HEK293 (cell line): ENCODE results near the gene ENTREP3.

Experiments used
- KLF9 ChIP-seq: fragments of 450-650 bp; formaldehyde crosslinking; IDR thresholded peaks from 2 replicates; pipeline ENCODE4 v1.5.1; 2016; ENCODE audit warnings: missing biosample characterization, missing genetic modification characterization, low read depth
- SCRT2 ChIP-seq: fragments of 450-650 bp; formaldehyde crosslinking; IDR thresholded peaks from 2 replicates; pipeline ENCODE4 v1.5.1; 2016; ENCODE audit warnings: missing biosample characterization, missing genetic modification characterization
- SP3 ChIP-seq: fragments of 450-650 bp; formaldehyde crosslinking; IDR thresholded peaks from 2 replicates; pipeline ENCODE4 v1.5.1; 2016; ENCODE audit warnings: missing biosample characterization, missing genetic modification characterization
- ZBTB44 ChIP-seq: fragments of 450-650 bp; IDR thresholded peaks from 2 replicates; pipeline ENCODE4 v1.5.1; 2018; ENCODE audit warnings: missing biosample characterization, mild to moderate bottlenecking, missing genetic modification characterization
- ZBTB49 ChIP-seq: fragments of 450-650 bp; formaldehyde crosslinking; IDR thresholded peaks from 2 replicates; pipeline ENCODE4 v1.5.1; 2016; ENCODE audit warnings: missing biosample characterization, missing genetic modification characterization, low read depth
- ZBTB7A ChIP-seq: fragments of 450-650 bp; formaldehyde crosslinking; IDR thresholded peaks from 2 replicates; pipeline ENCODE4 v1.5.1; 2016; ENCODE audit warnings: low read depth, missing biosample characterization, missing genetic modification characterization
- ZNF114 ChIP-seq: fragments of 450-650 bp; formaldehyde crosslinking; IDR thresholded peaks from 2 replicates; pipeline ENCODE4 v1.5.0; 2017; ENCODE audit warnings: missing biosample characterization, missing genetic modification characterization
- ZNF133 ChIP-seq: fragments of 450-650 bp; formaldehyde crosslinking; IDR thresholded peaks from 2 replicates; pipeline ENCODE4 v1.5.1; 2016; ENCODE audit warnings: missing biosample characterization, missing genetic modification characterization
- ZNF211 ChIP-seq: fragments of 450-650 bp; formaldehyde crosslinking; IDR thresholded peaks from 2 replicates; pipeline ENCODE4 v1.5.1; 2016; ENCODE audit warnings: low read depth, missing biosample characterization, missing genetic modification characterization
- ZNF239 ChIP-seq: fragments of 450-650 bp; formaldehyde crosslinking; IDR thresholded peaks from 2 replicates; pipeline ENCODE4 v1.5.1; 2016; ENCODE audit warnings: missing biosample characterization, missing genetic modification characterization
- ZNF274 ChIP-seq, 2 experiments: fragments of 200-500 bp in 1 of 2; fragments of 450-650 bp in 1 of 2; sonication (Bioruptor generic) in 1 of 2; formaldehyde crosslinking in 1 of 2; IDR thresholded peaks; 2 replicates each; pipeline versions ENCODE4 v1.5.1 to v1.6.1; 2014 to 2016; ENCODE audit warnings: borderline replicate concordance in 1 of 2, inconsistent platforms in 1 of 2, low read length in 1 of 2, missing biosample characterization in 1 of 2, missing genetic modification characterization in 1 of 2
- ZNF335 ChIP-seq: fragments of 450-650 bp; formaldehyde crosslinking; conservative IDR thresholded peaks from 2 replicates; pipeline ENCODE4 v1.5.1; 2016; ENCODE audit warnings: missing biosample characterization, missing genetic modification characterization
- ZNF423 ChIP-seq: fragments of 450-650 bp; formaldehyde crosslinking; IDR thresholded peaks from 2 replicates; pipeline ENCODE4 v1.5.1; 2016; ENCODE audit warnings: missing biosample characterization, missing genetic modification characterization
- ZNF433 ChIP-seq: fragments of 450-650 bp; formaldehyde crosslinking; IDR thresholded peaks from 2 replicates; pipeline ENCODE4 v1.5.1; 2016; ENCODE audit warnings: missing biosample characterization, missing genetic modification characterization, low read depth
- ZNF610 ChIP-seq: fragments of 450-650 bp; formaldehyde crosslinking; IDR thresholded peaks from 2 replicates; pipeline ENCODE4 v1.5.1; 2016; ENCODE audit warnings: missing biosample characterization, missing genetic modification characterization, borderline replicate concordance
- ZNF626 ChIP-seq: fragments of 450-650 bp; sonication (Bioruptor Pico); formaldehyde crosslinking; IDR thresholded peaks from 2 replicates; pipeline ENCODE4 v1.5.1; 2018; ENCODE audit warnings: missing biosample characterization, missing genetic modification characterization, inconsistent platforms
- ZNF654 ChIP-seq: fragments of 450-650 bp; formaldehyde crosslinking; IDR thresholded peaks from 2 replicates; pipeline ENCODE4 v1.5.1; 2016; ENCODE audit warnings: low read depth, missing biosample characterization, missing genetic modification characterization
- ZNF692 ChIP-seq: fragments of 450-650 bp; formaldehyde crosslinking; IDR thresholded peaks from 2 replicates; pipeline ENCODE4 v1.5.1; 2016; ENCODE audit warnings: missing biosample characterization, missing genetic modification characterization
- ZNF785 ChIP-seq: fragments of 450-650 bp; formaldehyde crosslinking; IDR thresholded peaks from 2 replicates; pipeline ENCODE4 v1.5.1; 2016; ENCODE audit warnings: missing biosample characterization, missing genetic modification characterization
- ZNF843 ChIP-seq: fragments of 450-650 bp; formaldehyde crosslinking; IDR thresholded peaks from 2 replicates; pipeline ENCODE4 v1.5.1; 2016; ENCODE audit warnings: missing biosample characterization, missing genetic modification characterization
- TF ChIP-seq, protein P1 (sequence below): fragments of 450-650 bp; formaldehyde crosslinking; IDR thresholded peaks from 2 replicates; pipeline ENCODE4 v1.5.1; 2016; ENCODE audit warnings: missing biosample characterization, missing genetic modification characterization
- TF ChIP-seq, protein P2 (sequence below): fragments of 450-650 bp; formaldehyde crosslinking; conservative IDR thresholded peaks from 2 replicates; pipeline ENCODE4 v1.5.1; 2016; ENCODE audit warnings: low read depth, missing biosample characterization, missing genetic modification characterization
- TF ChIP-seq, protein P3 (sequence below): fragments of 450-650 bp; formaldehyde crosslinking; IDR thresholded peaks from 2 replicates; pipeline ENCODE4 v1.5.1; 2016; ENCODE audit warnings: missing biosample characterization, missing genetic modification characterization
- TF ChIP-seq, protein P4 (sequence below): fragments of 450-650 bp; formaldehyde crosslinking; IDR thresholded peaks from 2 replicates; pipeline ENCODE4 v1.5.1; 2017; ENCODE audit warnings: missing biosample characterization, missing genetic modification characterization

ENTREP3 gene

GRCh38 chr1:155255243-155256007, at the start of gene ENTREP3 (continued):
- TF ChIP-seq ZBTB49 (tag by site-specific recombination) (no peak), ZNF654 (tag by site-specific recombination) (no peak), ZNF692 (peak; percentile 77), ZNF423 (tag by site-specific recombination) (no peak), ZNF335 (peak; percentile 77), SCRT2 (tag by site-specific recombination) (no peak), ZNF610 (tag by site-specific recombination) (peak; percentile 93), ZNF274 (IDR thresholded peaks at IDR 0.05; ENCODE audit: low read length) (no peak), ZNF274 (tag by site-specific recombination; IDR thresholded peaks at IDR 0.05; ENCODE audit: borderline replicate concordance) (no peak), ZNF626 (tag by site-specific recombination) (no peak), ZBTB44 (tag by site-specific recombination) (no peak), ZNF114 (tag by site-specific recombination) (no peak), ZNF433 (tag by site-specific recombination) (no peak), SP3 (tag by site-specific recombination) (peak; percentile 88), ZNF239 (tag by site-specific recombination) (no peak), ZNF843 (tag by site-specific recombination) (no peak), ZNF133 (tag by site-specific recombination) (no peak), ZNF211 (no peak), ZBTB7A (peak; percentile 89), ZNF785 (tag by site-specific recombination) (0 out of 2 replicates have a peak, but pooled peaks have one; percentile 66), KLF9 (peak; percentile 41)
- TF ChIP-seq, protein P1, sequence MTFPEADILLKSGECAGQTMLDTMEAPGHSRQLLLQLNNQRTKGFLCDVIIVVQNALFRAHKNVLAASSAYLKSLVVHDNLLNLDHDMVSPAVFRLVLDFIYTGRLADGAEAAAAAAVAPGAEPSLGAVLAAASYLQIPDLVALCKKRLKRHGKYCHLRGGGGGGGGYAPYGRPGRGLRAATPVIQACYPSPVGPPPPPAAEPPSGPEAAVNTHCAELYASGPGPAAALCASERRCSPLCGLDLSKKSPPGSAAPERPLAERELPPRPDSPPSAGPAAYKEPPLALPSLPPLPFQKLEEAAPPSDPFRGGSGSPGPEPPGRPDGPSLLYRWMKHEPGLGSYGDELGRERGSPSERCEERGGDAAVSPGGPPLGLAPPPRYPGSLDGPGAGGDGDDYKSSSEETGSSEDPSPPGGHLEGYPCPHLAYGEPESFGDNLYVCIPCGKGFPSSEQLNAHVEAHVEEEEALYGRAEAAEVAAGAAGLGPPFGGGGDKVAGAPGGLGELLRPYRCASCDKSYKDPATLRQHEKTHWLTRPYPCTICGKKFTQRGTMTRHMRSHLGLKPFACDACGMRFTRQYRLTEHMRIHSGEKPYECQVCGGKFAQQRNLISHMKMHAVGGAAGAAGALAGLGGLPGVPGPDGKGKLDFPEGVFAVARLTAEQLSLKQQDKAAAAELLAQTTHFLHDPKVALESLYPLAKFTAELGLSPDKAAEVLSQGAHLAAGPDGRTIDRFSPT (tag by site-specific recombination): no peak
- TF ChIP-seq, protein P2, sequence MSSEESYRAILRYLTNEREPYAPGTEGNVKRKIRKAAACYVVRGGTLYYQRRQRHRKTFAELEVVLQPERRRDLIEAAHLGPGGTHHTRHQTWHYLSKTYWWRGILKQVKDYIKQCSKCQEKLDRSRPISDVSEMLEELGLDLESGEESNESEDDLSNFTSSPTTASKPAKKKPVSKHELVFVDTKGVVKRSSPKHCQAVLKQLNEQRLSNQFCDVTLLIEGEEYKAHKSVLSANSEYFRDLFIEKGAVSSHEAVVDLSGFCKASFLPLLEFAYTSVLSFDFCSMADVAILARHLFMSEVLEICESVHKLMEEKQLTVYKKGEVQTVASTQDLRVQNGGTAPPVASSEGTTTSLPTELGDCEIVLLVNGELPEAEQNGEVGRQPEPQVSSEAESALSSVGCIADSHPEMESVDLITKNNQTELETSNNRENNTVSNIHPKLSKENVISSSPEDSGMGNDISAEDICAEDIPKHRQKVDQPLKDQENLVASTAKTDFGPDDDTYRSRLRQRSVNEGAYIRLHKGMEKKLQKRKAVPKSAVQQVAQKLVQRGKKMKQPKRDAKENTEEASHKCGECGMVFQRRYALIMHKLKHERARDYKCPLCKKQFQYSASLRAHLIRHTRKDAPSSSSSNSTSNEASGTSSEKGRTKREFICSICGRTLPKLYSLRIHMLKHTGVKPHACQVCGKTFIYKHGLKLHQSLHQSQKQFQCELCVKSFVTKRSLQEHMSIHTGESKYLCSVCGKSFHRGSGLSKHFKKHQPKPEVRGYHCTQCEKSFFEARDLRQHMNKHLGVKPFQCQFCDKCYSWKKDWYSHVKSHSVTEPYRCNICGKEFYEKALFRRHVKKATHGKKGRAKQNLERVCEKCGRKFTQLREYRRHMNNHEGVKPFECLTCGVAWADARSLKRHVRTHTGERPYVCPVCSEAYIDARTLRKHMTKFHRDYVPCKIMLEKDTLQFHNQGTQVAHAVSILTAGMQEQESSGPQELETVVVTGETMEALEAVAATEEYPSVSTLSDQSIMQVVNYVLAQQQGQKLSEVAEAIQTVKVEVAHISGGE (tag by site-specific recombination): peak; percentile 80
- TF ChIP-seq, protein P3, sequence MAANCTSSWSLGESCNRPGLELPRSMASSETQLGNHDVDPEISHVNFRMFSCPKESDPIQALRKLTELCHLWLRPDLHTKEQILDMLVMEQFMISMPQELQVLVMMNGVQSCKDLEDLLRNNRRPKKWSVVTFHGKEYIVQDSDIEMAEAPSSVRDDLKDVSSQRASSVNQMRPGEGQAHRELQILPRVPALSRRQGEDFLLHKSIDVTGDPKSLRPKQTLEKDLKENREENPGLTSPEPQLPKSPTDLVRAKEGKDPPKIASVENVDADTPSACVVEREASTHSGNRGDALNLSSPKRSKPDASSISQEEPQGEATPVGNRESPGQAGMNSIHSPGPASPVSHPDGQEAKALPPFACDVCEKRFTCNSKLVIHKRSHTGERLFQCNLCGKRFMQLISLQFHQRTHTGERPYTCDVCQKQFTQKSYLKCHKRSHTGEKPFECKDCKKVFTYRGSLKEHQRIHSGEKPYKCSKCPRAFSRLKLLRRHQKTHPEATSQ (tag by site-specific recombination): peak; percentile 32; the same call in 1 of the 2 replicates
- TF ChIP-seq, protein P4, sequence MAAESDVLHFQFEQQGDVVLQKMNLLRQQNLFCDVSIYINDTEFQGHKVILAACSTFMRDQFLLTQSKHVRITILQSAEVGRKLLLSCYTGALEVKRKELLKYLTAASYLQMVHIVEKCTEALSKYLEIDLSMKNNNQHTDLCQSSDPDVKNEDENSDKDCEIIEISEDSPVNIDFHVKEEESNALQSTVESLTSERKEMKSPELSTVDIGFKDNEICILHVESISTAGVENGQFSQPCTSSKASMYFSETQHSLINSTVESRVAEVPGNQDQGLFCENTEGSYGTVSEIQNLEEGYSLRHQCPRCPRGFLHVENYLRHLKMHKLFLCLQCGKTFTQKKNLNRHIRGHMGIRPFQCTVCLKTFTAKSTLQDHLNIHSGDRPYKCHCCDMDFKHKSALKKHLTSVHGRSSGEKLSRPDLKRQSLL: peak; percentile 34; the same call in 1 of the 2 replicates
